Left colon (tissue), 2 donors: ENCODE measurements around the gene UGT1A9. TPM values are rescaled to one million over a fixed set of nuclear protein-coding genes. Genes with fewer than 3 reads are reported as not detected.

Experiments used
- ATAC-seq: fragments of 200-7000 bp; cut with Tn5 transposase; one replicate; pipeline ENCODE4 v1.9.1; 2020; ENCODE audit warnings: mild to moderate bottlenecking, moderate library complexity
- DNase-seq, 2 donors: peaks; one replicate each; pipeline ENCODE4 v3.0.0-alpha.2; 2020
- intact Hi-C, 2 donors: fragments of 100-400 bp; cut with DNase I in 1 of 2; cut with micrococcal nuclease in 1 of 2; formaldehyde crosslinking; loops; one replicate each; pipeline versions ENCODE4 v1.11.2 to v1.14.0; 2022; cut with DNase I, micrococcal nuclease
- total RNA-seq, 2 donors: library from RNA; stranded (reverse); fragmentation: NEBNext Ultra II Directional; extraction: Animal tissue kit (Norgen Biotek cat#: 25700); gene quantifications; one replicate each; pipeline ENCODE4 v1.2.1, GENCODE V29; 2021
- donor health status: DM: no; HTN: no; CAD: no.
- donor health status: DM: yes; HTN: yes; CAD: no.

Gene UGT1A9
- total RNA-seq, 2 donors from 2014 or later, result 4.1 to 5.2 TPM

DNA sequence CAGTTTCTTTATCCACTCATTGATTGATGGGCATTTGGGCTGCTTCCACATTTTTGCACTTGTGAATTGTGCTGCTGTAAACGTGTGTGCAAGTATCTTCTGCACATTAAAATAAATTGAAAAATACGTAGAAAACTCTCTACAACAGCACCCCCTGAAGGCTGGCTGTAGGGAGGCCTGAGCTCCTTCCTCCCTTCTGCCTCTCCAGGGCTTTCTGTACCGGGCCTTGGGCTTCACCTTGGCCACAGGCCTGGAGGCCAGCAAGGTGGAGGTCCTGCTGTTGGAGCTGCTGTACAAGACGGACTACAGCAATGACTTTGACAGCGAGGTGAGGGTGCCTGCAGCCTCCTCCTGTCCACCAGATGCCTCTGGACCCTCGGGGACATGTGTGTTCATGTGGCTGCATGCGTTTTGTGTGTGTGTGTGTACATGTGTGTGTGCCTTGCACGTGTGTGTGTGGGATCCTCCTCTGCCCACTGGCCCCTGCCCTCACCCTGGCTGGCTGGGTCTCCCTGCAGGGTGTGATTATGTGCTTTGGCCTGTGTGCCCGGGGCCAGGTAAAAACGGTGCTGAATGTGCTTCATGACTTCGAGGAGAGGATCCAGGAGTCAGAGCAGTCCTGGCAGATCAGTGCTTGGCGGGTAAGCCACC lies 135.6 kb downstream of the UGT1A9 start:
- DNase-seq (no peak), ATAC-seq (no peak)
- intact Hi-C loops, result no loop called here

DNA sequence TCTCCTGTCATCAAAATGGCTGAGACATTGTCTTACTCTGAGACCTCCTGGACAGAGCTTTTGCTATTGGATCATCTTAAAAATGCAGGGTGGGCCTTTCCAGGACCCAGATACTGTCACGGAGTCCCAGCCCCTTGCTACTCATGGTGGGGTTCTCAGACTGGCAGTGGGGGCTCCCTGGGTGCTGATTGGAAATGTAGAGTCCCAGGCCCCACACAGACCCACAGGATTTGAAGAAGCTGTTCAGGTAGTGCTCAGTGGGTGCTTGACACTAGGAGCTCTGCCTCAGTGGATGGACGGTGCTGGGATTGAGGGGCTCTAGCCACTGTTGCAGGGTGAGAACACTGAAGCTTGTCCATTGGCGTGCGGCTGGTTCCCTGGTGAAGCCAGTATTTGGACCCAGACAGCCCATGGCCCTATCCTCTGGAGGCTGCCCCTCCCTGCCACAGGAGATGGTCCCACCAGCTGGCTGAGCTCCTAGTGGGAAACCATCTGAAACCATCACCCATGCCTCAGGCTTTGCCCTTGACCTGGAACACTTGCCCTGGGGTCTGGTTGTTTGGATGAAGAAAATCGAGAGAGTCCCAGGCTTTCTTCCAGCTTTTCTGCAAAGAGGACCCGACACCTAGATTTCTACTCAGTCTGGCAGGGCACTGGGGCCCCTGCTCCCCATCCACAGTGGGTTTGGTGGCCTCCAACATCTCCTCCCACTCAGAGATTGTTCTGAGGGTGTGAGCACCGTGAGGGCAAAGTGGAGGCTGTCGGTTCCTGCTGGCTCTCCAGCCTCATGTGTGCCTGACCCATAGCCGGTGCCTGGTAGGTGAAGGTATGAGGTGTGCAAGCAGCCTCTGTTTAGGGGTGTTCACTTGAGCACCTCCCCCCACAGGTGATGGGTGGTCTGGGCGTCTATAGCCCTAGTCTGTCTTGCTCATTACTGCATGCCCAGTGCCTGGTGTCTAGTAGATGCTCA lies 136.6 kb downstream of the UGT1A9 start:
- intact Hi-C loops, result no loop called here
- ATAC-seq (no peak), DNase-seq (no peak)

GRCh38 chr2:233810385-233810784 lies 138.7 kb downstream of the UGT1A9 start:
- intact Hi-C loops, result no loop called here
- DNase-seq (no peak), ATAC-seq (no peak)

DNA sequence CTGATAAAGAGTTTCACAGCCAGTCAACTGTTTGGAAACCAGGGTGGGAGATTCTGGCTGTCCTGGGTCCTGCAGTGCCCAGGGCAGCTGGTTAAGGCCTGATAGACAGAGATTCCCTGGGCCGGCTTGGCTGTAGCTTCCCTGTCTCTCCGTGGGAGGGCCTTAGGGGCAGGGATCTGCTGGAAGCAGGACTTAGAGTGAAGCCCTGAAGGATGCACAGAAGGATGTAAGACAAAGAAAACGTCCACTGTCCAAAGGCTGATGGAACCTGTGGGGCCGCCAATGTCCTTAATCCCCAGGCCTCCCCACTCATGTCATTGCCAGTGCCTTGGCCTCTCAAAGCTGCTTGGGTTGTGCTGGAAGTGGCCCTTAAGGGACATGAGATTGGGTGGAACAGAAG lies 139.4 kb downstream of the UGT1A9 start:
- ATAC-seq, result no peak
- no peak for DNase-seq
- intact Hi-C loops, result no loop called here

- no peak for ATAC-seq
- no peak for DNase-seq
- intact Hi-C loops, result no loop called here
These were observed 140.0 kb downstream of the UGT1A9 start for GRCh38 chr2:233811732-233812131.

DNA sequence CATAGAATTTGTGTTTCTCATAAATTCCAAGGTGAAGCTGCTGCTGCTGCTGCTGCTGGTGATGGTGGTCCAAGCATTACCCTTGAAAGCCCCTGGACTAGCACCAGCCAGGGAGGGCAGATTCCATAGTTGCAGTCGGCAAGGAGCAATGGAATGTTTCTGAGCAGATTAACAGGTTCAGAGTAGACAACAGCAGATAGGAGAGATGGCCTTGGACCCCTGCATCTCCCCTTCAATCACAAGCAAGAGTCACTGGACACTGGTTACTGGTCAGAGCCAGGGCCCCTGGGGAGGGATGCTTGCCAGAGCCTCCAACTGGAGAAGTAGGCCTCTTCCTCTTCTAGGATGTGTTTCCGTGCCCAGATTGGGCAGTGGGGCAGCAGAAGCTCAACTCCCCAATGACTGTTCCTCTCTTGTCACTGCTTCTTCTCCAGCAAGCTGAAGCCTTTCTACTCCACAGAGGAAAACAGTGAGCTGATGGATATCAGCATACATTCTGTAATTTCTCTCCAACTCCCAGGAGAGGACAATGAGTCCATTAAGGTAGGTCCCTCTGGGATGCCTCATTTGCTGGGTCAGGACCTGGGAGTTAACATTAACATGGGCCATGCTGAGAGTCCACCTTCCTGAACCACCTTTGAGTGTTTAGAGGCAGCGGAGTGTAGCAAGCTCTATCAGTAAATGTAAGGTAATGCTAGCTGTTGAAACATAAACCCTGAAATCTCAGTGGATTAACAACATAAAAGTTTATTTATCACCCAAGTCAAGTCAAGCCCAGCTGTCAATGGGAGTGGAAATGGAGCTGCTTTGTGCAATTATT lies 141.7 kb downstream of the UGT1A9 start:
- intact Hi-C loops, result no loop called here
- DNase-seq (no peak), ATAC-seq (no peak)

DNA sequence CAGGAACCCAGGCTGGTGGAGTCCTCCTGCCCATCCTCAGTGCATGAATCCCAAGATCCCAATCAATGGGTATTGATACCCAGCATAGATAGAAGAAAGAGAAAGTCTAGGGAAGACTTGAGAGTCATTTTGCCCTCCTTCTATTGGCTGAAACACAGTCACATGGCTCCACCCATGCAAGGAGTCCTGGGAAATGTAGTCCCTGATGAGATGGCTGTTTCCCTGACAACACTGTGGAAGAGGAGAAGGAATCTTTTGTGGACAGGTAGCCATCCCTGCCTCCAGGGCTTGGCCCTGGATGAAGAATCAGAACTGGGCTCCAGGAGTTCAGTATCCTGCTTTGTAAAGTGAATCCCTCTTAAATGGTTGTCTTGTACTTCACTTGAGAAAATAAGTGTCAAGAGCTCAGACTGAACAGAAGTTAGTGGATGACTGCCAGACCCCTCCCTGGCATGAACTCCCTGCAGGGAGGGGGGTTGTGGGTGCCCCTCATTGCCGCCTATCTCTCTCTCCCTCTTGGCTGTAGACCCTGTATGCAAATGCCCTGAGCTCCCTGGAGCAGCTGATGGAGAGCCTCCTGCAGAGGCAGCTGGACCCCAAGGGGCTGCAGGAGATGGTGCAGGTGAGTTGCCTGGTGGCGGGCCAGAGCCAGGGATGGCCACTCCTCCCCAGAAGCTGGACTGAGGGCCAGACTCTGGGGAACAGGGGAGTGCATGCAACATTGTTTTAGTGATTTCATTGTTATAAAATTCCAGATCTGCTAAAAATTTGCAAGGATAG lies 142.5 kb downstream of the UGT1A9 start:
- no peak for DNase-seq
- intact Hi-C loops, result no loop called here
- ATAC-seq, result no peak

- DNase-seq (no peak), ATAC-seq (no peak)
- intact Hi-C loops, result no loop called here
These were observed 144.2 kb downstream of the UGT1A9 start for GRCh38 chr2:233815861-233816260.

DNA sequence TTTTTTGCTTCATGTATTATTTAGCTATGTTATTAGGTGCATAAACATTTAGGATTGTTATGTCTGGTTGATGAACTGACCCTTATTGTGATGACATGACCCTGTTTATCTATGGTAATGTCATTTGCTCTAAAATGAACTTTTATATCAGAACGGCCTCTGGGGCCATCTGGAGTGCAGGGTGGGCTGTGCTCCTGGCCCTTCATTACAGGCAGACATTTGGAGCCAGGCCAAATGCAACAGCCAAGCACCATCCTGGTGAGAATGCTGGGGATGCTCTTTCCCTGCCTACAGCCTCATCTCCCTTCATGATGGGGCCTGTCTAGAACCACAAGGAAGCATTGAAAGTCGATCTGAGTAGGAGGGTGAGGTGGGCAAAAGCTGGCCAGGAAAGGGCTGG lies 144.6 kb downstream of the UGT1A9 start:
- intact Hi-C loops, result no loop called here
- no peak for ATAC-seq
- DNase-seq, result no peak

DNA sequence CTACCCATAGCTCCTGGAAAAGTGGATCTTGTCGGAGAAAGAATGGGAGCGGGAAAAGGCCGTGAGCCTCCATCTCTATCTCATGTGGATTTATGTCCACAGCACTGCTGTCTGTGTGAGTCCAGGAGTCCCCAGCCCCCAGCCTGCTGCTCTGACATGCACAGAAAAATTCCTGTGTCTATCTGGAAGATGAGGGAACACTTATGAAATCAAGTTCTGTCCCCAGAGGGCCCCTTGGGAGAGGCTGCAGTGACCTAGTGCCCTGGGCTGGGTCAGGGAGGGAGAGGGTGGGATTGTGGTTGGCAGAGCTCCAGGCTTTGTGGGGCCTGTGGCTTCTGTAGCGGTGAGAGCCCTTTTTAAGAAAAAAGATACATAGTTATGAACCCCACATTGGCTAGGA lies 145.1 kb downstream of the UGT1A9 start:
- DNase-seq (no peak), ATAC-seq (no peak)
- intact Hi-C loops, result no loop called here

DNA sequence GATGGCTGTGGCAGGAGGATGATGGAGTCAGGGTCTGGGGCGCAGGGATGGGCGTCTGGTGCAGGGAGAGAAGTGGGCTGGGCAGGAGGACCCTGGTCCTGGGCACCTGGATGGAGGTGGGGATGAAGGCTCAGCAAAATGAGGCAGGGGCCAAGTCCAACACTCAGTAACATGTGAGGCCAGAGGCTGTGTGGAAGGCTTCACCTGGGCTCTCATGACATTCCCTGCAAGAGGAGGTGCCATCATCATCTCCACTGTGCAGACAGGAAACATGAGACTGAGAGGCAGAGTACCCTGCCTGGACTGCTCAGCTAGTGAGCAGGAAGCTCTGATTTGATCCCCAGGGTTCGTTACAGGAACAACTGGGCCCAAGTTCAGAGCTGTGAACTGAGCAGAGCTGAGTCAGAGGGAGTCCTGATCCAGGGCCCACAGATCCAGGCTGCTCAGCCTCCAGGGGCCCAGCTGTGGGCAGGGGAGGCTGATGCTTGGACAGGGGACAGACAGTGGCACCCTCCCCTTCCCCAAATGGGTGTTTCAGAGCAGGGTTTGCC lies 145.7 kb downstream of the UGT1A9 start:
- no peak for ATAC-seq
- intact Hi-C loops, result no loop called here
- DNase-seq, result no peak

DNA sequence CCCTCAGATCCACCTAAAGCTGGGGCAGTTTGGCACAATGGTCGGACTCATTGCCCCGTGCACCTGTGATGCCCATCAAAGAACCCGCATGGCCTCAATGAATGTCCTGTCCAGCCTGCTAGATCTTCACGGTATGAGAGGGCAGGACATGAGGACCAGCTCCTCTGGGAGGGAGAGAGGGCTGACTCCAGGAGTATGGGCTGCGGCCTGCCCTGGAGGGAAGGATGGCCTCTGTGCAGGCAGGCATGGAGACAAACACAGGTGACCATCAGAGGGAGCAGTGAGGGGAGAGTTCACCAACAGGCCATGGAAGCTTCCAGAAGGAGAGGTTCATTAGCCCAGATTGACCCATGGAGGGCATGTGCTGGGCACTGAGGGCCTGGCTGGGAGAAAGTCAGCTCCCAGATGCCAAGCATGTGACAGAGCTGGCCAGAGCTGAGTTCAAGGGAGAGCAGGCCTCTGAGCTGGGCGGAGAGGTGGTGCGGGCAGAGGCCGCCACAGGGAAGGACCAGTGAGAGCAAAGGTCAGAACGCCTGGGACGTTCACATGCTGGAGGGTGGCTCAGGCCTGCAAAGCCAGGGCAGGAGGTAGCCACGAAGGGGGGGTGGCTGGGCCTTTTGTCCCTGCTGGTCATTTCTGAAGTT lies 146.4 kb downstream of the UGT1A9 start:
- intact Hi-C loops, result no loop called here
- DNase-seq (no peak), ATAC-seq (peak; percentile 51)

- ATAC-seq (no peak), DNase-seq (no peak)
- intact Hi-C loops, result no loop called here
These were observed 147.2 kb downstream of the UGT1A9 start for GRCh38 chr2:233818639-233819621.

GRCh38 chr2:233819884-233820773 lies 148.4 kb downstream of the UGT1A9 start:
- DNase-seq, result no peak
- intact Hi-C loops, result no loop called here
- ATAC-seq, result no peak

- ATAC-seq, result no peak
- DNase-seq, result no peak
- intact Hi-C loops, result no loop called here
These were observed 149.0 kb downstream of the UGT1A9 start for GRCh38 chr2:233820774-233821105.

- no peak for ATAC-seq
- intact Hi-C loops, result no loop called here
- DNase-seq, result no peak
These were observed 149.5 kb downstream of the UGT1A9 start for GRCh38 chr2:233821196-233821595.
